Activated naive CD4-positive, alpha-beta T cell treated with anti-CD3 and anti-CD28 coated beads, Interleukin-2, amount 10 ng/mL, durations not matched to agents 7 days and 5 days (primary cell): Measurements from ENCODE around the gene NTSR1.

ENCODE experiments used
- CTCF ChIA-PET: fragments of 350-600 bp; sonication (Branson Sonifier 250); formaldehyde crosslinking; loops from one replicate; lab custom pipeline; 2021; ENCODE audit warnings: antibody characterized with exemption; lab: Charles Lee
- DNase-seq: peaks from one replicate; pipeline ENCODE4 v3.0.0-alpha.2; 2020
- H3K27ac Mint-ChIP-seq: one replicate; pipeline ENCODE4 v1.8.0; 2021; ENCODE audit warnings: mild to moderate bottlenecking, moderate library complexity, mixed read lengths
- H3K27me3 Mint-ChIP-seq: one replicate; pipeline ENCODE4 v1.8.0; 2021; ENCODE audit warnings: mild to moderate bottlenecking, mixed read lengths
- H3K36me3 Mint-ChIP-seq: one replicate; pipeline ENCODE4 v1.8.0; 2021; ENCODE audit warnings: mixed read lengths
- H3K4me1 Mint-ChIP-seq: one replicate; pipeline ENCODE4 v1.8.0; 2021; ENCODE audit warnings: mixed read lengths
- H3K4me3 Mint-ChIP-seq: one replicate; pipeline ENCODE4 v1.8.0; 2021; ENCODE audit warnings: mild to moderate bottlenecking, moderate library complexity, mixed read lengths
- H3K9me3 Mint-ChIP-seq: one replicate; pipeline ENCODE4 v1.8.0; 2021; ENCODE audit warnings: mixed read lengths

NTSR1 gene

DNA sequence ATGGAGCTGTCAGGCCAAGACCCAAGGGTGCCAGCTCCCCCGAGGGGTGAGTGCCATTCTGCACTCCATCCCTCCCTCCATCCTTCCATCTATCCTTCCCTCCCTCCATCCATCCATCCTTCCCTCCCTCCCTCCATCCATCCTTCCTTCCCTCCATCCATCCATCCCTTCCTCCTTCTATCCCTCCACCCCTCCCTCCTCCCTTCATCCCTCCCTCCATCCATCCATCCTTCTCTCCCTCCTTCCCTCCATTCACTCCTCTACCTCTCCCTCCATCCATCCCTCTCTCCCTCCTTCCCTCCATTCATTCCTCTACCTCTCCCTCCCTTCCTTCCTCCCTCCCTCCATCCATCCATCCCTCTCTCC lies 46.3 kb downstream of the NTSR1 start:
- no peak overlapping the region for H3K4me3 Mint-ChIP-seq
- H3K36me3 Mint-ChIP-seq, result no peaks in the 10 kb centered on the region
- CTCF ChIA-PET, result no interaction called here
- H3K27me3 Mint-ChIP-seq, result peaks cover 75% of the 10 kb centered on the region
- H3K9me3 Mint-ChIP-seq, result no peaks in the 10 kb centered on the region
- H3K4me1 Mint-ChIP-seq, result no peaks in the 10 kb centered on the region
- H3K27ac Mint-ChIP-seq, result no peak overlapping the region
- DNase-seq, result no peak

DNA sequence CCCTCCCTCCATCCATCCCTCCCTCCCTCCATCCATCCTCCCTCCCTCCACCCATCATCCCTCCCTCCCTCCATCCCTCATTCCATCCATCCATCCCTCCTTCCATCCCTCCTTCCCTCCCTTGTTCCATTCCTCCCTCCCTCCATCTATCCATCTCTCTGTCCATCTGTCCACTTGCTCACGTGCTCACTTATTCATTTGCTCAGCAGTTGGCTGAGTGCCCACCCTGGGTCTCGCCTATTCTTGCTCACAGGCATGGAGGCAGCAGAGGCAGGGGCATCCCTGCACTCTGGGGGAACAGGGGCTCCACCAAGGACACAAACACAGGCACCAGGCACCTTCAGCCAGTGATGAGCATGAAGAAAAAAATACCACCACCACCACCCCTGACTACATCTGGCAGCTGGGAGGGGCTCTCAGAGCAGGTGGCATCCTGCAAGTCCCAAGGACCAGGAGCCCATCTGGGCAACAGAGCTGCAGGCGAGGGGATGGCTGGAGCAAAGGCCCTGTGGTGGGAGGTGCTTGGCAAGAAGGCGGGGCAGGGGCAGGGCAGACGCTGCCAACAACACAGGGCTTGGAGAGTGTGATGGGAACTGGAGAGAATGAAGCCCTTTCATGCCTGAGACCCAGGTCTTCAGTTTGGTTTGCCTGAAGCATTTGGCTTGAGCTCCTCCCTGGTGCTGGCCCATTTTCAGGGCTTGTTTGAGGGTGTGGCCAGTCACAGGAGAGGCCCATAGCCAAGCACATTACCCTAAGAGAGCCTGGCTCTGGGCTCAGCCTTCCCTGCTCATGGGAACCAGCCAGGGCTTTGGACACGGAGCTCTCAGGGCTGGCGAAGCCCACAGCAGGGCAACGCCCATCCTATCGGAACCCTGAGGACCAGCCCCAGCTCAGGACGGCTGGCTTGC lies 47.4 kb downstream of the NTSR1 start:
- Mint-ChIP-seq H3K4me3 (no peak overlapping the region), H3K27ac (no peak overlapping the region), H3K36me3 (no peaks in the 10 kb centered on the region), H3K4me1 (no peaks in the 10 kb centered on the region), H3K27me3 (peaks cover 76% of the 10 kb centered on the region), H3K9me3 (no peaks in the 10 kb centered on the region)
- DNase-seq, result no peak
- CTCF ChIA-PET, result no interaction called here

DNA sequence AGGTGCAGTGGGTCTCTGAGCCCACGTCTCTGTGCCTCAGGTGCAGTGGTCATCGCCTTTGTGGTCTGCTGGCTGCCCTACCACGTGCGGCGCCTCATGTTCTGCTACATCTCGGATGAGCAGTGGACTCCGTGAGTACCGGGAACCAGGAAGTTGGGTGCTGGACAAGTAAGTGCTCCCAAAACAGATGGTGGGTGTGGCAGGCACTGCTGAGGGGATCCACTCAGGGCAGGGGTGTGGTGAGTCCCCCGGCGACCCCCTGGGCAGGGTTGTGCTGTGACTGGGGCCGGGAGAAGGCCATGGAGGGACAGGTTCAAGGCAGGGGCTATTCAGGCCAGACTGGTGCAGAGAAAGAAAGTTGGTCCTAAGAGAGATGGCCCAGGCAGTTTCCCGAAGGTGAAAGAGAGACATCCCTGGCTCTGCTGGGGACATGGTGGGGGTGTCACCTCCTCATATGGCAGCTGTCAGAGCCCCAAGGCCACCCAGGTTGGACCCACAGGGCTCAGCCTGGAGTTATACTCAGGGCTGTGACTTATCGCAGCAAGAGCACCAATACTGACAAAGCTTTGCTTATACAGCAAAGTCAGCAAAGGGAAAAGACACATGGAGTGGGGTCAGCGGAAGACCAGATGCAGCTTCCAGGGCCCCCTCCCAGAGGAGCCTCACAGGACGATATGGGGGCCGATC lies 49.7 kb downstream of the NTSR1 start:
- H3K36me3 Mint-ChIP-seq, result no peaks in the 10 kb centered on the region
- H3K27me3 Mint-ChIP-seq, result peaks cover 60% of the 10 kb centered on the region
- H3K4me1 Mint-ChIP-seq, result no peaks in the 10 kb centered on the region
- no peak for DNase-seq
- H3K27ac Mint-ChIP-seq, result no peak overlapping the region
- H3K9me3 Mint-ChIP-seq, result no peaks in the 10 kb centered on the region
- H3K4me3 Mint-ChIP-seq, result no peak overlapping the region
- CTCF ChIA-PET, result no interaction called here

DNA sequence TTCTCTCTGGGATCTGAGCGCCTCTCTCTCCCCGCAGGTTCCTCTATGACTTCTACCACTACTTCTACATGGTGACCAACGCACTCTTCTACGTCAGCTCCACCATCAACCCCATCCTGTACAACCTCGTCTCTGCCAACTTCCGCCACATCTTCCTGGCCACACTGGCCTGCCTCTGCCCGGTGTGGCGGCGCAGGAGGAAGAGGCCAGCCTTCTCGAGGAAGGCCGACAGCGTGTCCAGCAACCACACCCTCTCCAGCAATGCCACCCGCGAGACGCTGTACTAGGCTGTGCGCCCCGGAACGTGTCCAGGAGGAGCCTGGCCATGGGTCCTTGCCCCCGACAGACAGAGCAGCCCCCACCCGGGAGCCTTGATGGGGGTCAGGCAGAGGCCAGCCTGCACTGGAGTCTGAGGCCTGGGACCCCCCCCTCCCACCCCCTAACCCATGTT lies 51.4 kb downstream of the NTSR1 start:
- no peaks in the 10 kb centered on the region for H3K4me1 Mint-ChIP-seq
- CTCF ChIA-PET, result no interaction called here
- no peak for DNase-seq
- no peaks in the 10 kb centered on the region for H3K9me3 Mint-ChIP-seq
- H3K36me3 Mint-ChIP-seq, result no peaks in the 10 kb centered on the region
- no peak overlapping the region for H3K27ac Mint-ChIP-seq
- H3K4me3 Mint-ChIP-seq, result no peak overlapping the region
- peaks cover 48% of the 10 kb centered on the region for H3K27me3 Mint-ChIP-seq

DNA sequence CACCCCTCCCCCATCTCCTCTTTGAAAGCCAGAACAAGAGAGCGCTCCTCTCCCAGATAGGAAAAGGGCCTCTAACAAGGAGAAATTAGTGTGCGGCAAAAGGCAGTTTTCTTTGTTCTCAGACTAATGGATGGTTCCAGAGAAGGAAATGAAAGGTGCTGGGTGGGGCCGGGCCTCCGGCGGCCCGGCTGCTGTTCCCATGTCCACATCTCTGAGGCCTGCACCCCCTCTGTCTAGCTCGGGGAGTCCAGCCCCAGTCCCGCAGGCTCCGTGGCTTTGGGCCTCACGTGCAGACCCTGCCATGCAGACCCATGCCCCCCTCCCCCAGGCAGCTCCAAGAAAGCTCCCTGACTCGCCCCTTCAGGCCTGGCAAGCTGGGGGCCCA lies 51.8 kb downstream of the NTSR1 start:
- Mint-ChIP-seq H3K9me3 (no peaks in the 10 kb centered on the region), H3K4me3 (no peak overlapping the region), H3K36me3 (no peaks in the 10 kb centered on the region), H3K27me3 (peaks cover 51% of the 10 kb centered on the region), H3K4me1 (no peaks in the 10 kb centered on the region), H3K27ac (no peak overlapping the region)
- DNase-seq, result no peak
- CTCF ChIA-PET, result no interaction called here

DNA sequence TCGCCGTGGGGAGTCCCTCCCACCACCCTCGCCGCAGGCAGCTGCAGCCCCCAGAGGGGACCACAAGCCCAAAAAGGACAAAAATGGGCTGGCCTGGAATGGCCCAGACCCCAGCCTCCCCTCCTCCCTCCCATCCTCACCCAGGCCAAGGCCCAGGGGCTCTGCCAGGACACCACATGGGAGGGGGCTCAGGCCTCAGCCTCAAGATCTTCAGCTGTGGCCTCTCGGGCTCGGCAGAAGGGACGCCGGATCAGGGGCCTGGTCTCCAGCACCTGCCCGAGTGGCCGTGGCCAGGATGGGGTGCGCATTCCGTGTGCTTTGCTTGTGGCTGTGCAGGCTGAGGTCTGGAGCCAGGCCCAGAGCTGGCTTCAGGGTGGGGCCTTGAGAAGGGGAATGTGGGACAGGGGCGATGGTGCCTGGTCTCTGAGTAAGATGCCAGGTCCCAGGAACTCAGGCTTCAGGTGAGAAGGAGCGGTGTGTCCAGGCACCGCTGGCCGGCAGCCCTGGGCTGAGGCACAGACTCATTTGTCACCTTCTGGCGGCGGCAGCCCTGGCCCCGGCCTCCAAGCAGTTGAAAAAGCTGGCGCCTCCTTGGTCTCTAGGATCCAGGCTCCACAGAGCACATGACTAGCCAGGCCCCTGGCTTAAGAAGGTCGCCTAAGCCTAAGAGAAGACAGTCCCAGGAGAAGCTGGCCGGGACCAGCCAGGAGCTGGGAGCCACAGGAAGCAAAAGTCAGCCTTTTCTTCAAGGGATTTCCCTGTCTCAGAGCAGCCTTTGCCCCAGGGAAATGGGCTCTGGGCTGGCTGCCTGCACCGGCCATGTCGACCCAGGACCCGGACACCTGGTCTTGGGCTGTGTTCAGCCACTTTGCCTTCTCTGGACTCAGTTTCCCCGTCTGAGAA lies 52.5 kb downstream of the NTSR1 start:
- Mint-ChIP-seq H3K4me1 (no peaks in the 10 kb centered on the region), H3K4me3 (no peak overlapping the region), H3K36me3 (no peaks in the 10 kb centered on the region), H3K27ac (no peak overlapping the region), H3K9me3 (no peaks in the 10 kb centered on the region), H3K27me3 (peaks cover 50% of the 10 kb centered on the region)
- no peak for DNase-seq
- CTCF ChIA-PET, result no interaction called here

DNA sequence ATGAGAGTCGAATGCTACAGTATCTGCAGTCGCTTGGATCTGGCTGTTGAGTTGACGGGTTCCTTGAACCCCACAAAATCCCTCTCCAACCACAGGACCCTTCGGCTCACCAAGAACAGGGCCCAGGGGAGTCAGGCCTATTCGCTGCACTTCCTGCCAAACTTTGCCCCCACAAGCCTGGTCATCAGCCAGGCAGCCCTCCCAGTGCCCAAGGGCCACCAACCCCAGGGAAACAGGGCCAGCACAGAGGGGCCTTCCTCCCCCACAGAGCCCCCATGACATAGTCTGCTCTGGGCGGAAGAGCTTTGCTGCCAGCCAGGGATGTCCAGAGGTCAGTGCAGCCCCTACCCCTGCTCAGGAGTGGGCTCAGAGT lies 53.1 kb downstream of the NTSR1 start:
- no peaks in the 10 kb centered on the region for H3K36me3 Mint-ChIP-seq
- peaks cover 47% of the 10 kb centered on the region for H3K27me3 Mint-ChIP-seq
- no peak for DNase-seq
- no peak overlapping the region for H3K27ac Mint-ChIP-seq
- H3K9me3 Mint-ChIP-seq, result no peaks in the 10 kb centered on the region
- no peaks in the 10 kb centered on the region for H3K4me1 Mint-ChIP-seq
- CTCF ChIA-PET, result interaction anchor here (0.7 kb wide), 1 partner anchor 84 kb away, joined by 3 read pairs; no protein-coding TSS in a partner anchor
- H3K4me3 Mint-ChIP-seq, result no peak overlapping the region

DNA sequence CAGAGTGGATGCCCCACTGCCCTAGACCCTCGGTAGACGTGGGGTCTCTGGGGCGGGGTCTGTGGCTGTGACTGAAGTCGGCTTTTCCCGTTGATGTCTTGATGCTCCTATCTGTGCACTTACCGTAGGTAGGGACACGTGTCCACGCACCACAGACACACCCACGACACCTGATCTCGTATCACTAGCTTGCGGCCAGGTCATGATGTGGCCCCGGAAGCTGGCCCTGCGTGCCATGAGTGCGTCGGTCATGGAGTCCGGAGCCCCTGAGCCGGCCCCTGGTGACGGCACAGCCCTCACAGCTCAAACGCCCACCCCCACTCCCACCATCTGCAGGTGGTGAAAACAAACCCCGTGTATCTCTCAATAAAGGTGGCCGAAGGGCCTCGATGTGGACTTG lies 53.7 kb downstream of the NTSR1 start:
- H3K4me3 Mint-ChIP-seq, result no peak overlapping the region

DNA sequence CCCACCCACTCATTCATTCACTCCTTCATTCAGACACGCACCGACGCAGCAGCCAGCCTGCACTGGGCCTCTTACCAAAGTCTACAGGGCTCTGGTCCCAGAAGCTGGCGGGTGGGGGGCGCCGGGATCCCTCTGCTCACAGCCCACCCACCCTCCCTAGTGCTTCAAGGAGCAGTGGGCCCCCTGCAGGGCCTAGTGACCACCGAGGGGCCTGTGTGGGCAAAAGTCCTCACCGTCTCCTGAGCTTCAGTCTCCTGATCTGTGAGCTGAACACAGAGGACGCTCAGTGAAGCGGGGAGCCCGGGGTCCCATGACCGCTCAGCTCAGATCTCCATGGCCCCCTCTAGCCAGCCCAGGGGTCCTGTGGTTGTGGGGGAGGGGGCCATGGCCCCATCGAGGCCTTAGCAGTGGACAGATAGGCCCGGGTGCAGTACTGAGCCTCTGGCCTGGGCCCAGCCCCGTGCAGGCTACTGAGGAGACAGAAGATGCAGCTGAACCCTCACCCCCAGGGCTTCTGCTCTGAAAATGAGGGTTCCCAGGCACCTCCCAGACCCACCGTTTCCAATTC lies 54.2 kb downstream of the NTSR1 start:
- Mint-ChIP-seq H3K9me3 (no peaks in the 10 kb centered on the region), H3K4me1 (no peaks in the 10 kb centered on the region), H3K27me3 (peaks cover 52% of the 10 kb centered on the region), H3K36me3 (no peaks in the 10 kb centered on the region), H3K4me3 (no peak overlapping the region), H3K27ac (no peak overlapping the region)
- CTCF ChIA-PET, result no interaction called here
- DNase-seq, result no peak

More for the DNA sequence above, 53.7 kb downstream of the NTSR1 start:
- DNase-seq, result no peak
- CTCF ChIA-PET, result interaction anchor here (0.7 kb wide), 1 partner anchor 84 kb away, joined by 3 read pairs; no protein-coding TSS in a partner anchor
- Mint-ChIP-seq H3K9me3 (no peaks in the 10 kb centered on the region), H3K27ac (no peak overlapping the region), H3K36me3 (no peaks in the 10 kb centered on the region), H3K4me1 (no peaks in the 10 kb centered on the region), H3K27me3 (peaks cover 52% of the 10 kb centered on the region)

DNA sequence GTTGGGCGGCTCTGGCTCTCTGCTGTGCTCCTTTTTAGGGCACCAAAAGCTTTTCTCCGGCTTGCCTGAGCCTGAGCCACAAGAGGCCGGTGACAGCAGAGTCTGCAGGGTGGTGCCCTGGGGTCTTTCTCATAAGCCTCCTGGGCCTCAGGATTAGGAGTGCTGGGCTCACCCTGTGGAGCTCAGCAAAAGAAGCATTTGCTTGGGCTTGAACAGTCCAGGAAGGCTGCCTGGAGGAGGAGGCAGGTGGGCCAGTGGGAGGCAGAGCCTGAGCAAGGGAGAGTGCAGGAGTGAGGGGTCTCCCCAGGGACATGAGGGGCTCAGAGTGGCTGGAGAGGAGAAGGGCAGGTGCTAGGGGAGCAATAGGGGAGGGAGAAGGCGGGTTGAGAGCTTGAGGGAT lies 54.8 kb downstream of the NTSR1 start:
- CTCF ChIA-PET, result no interaction called here
- no peaks in the 10 kb centered on the region for H3K9me3 Mint-ChIP-seq
- H3K4me3 Mint-ChIP-seq, result no peak overlapping the region
- no peaks in the 10 kb centered on the region for H3K36me3 Mint-ChIP-seq
- no peak overlapping the region for H3K27ac Mint-ChIP-seq
- no peaks in the 10 kb centered on the region for H3K4me1 Mint-ChIP-seq
- H3K27me3 Mint-ChIP-seq, result peaks cover 51% of the 10 kb centered on the region
- DNase-seq, result no peak

DNA sequence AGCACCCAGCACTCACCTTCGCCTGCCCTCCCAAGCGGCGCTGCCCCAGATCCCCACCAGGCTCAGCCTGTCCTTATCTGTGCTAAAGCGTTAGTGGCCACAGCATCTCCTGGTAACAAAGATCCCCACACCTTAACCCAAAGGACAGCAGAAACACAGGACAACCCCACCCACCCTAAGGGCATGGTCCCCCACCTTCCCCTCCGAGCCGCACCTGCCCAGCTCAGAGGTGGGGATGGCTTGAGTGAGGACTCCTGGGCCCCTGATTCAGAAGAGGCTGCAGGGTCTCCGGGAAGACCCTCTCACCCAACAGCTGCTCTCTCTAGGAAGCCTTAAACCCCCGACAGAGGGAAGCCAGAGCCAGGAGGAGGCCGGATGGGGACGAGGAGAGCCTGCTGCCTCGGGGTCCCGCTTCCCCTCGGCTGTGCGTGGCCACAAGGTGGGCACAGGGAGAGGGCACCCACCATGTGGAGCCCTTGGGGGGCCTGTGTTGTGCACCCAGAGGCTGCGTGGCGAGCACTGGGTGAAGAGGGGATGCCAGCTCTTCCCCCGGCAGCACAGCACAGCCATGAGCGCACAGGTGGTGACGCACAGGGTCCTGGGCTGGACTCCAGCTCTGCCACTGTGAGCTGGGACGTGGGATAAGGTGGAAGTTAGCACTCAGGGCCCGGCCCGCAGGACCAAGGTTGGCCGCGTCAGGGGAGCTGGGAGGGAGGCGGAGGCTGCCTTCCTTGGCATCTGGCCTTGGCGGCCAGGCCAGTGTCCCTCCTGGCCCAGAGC lies 55.7 kb downstream of the NTSR1 start:
- H3K4me1 Mint-ChIP-seq, result no peaks in the 10 kb centered on the region
- no peaks in the 10 kb centered on the region for H3K36me3 Mint-ChIP-seq
- DNase-seq, result no peak
- H3K9me3 Mint-ChIP-seq, result no peaks in the 10 kb centered on the region
- CTCF ChIA-PET, result no interaction called here
- no peak overlapping the region for H3K27ac Mint-ChIP-seq
- H3K27me3 Mint-ChIP-seq, result peaks cover 42% of the 10 kb centered on the region
- H3K4me3 Mint-ChIP-seq, result no peak overlapping the region

DNA sequence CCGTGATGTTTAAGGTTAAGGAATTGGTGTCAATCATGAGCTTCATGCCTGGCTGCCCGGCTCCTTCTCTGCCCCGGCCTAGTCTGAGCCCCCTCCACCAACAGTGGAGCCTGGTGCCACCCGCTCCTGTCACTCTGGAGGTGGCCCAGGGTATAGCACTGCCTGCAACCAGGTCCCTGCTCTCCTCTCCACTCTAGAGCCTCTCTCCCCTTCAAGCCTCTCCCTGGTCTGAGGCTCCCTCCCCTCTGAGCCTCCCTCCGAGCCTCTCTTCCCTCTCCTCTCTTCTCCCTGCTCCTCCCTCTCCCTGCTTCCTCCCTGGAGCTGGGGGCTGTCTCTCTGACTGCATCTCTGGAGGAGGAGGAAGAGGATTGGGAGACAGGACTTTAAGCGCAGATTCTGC lies 56.4 kb downstream of the NTSR1 start:
- no peak for DNase-seq
- H3K4me3 Mint-ChIP-seq, result no peak overlapping the region
- CTCF ChIA-PET, result interaction anchor here (1.5 kb wide), 1 partner anchor 14 kb away, joined by 6 read pairs; no protein-coding TSS in a partner anchor
- peaks cover 38% of the 10 kb centered on the region for H3K27me3 Mint-ChIP-seq
- no peaks in the 10 kb centered on the region for H3K9me3 Mint-ChIP-seq
- H3K4me1 Mint-ChIP-seq, result no peaks in the 10 kb centered on the region
- H3K27ac Mint-ChIP-seq, result no peak overlapping the region
- H3K36me3 Mint-ChIP-seq, result no peaks in the 10 kb centered on the region

DNA sequence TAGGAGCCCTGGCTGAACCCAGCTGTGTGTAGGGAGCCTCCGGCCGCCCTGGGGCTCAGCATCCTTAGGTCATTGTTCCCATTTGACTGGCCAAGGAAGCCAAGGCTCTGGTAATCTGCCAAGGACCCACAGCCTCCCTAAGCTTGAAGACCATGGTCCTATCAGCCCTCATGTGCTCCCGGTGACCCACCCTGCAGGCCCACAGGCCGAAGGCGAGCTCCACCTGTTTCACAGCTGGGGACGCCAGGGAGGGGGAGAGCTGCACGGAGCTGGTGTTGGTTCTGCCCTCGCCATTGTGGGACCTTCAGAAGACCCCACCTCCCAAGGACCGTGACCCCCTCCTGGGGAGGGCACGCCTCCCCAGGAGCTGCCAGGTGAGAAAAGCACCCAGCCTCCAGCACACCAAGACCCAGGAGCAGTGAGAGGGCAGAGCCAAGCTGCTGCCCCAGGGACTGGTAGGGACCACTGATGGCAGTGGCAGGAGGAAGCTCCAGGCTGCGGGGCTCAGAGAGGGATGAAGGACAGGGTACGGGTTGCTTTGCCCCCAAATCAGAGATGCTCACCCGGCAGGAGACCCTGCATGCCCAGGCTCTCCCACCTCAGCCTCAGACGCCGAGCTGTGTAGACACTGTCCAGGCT lies 56.9 kb downstream of the NTSR1 start:
- Mint-ChIP-seq H3K27me3 (peaks cover 37% of the 10 kb centered on the region), H3K27ac (no peak overlapping the region), H3K4me1 (no peaks in the 10 kb centered on the region), H3K36me3 (no peaks in the 10 kb centered on the region), H3K9me3 (no peaks in the 10 kb centered on the region), H3K4me3 (no peak overlapping the region)
- no peak for DNase-seq
- CTCF ChIA-PET, result interaction anchor here (0.6 to 1.5 kb wide), 2 partner anchors 14 to 33 kb away, joined by 3 to 6 read pairs; no protein-coding TSS in a partner anchor
